Esophagus muscularis mucosa (tissue), 4 donors: ENCODE data around the gene NEFH.

Experiments used
- EP300 ChIP-seq: sonication (generic); formaldehyde crosslinking; IDR thresholded peaks from one replicate; pipeline ENCODE4 v1.6.1; 2017; ENCODE audit warnings: antibody characterized with exemption
- POLR2A ChIP-seq: fragments of 450-650 bp; IDR thresholded peaks from one replicate; pipeline ENCODE4 v1.6.1; 2017; ENCODE audit warnings: antibody characterized with exemption, moderate library complexity, mild to moderate bottlenecking, low read depth
- POLR2AphosphoS5 ChIP-seq, 2 donors: sonication (generic); formaldehyde crosslinking; IDR thresholded peaks; one replicate each; pipeline ENCODE4 v1.6.1; 2017; ENCODE audit warnings: antibody characterized with exemption in 2 of 2
- TF ChIP-seq, protein P1 (sequence below), 3 experiments: fragments of 200-600 bp in 2 of 3; fragments of 450-650 bp in 1 of 3; sonication (generic) in 2 of 3; IDR thresholded peaks; one replicate each; pipeline ENCODE4 v1.5.1; 2017 to 2019; ENCODE audit warnings: antibody characterized with exemption in 3 of 3, mild to moderate bottlenecking in 2 of 3, moderate library complexity in 1 of 3

DNA sequence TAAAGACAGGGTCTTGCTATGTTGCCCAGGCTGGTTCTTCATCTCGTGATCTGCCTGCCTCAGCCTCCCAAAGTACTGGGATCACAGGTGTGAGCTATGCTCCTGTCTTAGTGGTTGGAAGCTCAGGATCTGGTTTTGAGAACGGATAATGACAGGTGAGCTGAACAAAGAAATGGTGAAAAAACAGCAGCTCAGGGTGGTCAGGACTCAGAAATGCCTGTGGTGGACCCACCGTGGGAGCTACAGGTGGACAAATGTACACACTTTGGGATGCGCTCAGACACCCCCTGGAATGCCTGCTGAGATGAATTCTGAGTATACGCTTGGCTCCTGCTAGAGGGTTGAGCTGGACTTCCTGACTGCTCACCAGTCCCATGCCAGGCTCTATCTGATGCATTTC is 32.1 kb upstream of the NEFH start:
- TF ChIP-seq, protein P1, sequence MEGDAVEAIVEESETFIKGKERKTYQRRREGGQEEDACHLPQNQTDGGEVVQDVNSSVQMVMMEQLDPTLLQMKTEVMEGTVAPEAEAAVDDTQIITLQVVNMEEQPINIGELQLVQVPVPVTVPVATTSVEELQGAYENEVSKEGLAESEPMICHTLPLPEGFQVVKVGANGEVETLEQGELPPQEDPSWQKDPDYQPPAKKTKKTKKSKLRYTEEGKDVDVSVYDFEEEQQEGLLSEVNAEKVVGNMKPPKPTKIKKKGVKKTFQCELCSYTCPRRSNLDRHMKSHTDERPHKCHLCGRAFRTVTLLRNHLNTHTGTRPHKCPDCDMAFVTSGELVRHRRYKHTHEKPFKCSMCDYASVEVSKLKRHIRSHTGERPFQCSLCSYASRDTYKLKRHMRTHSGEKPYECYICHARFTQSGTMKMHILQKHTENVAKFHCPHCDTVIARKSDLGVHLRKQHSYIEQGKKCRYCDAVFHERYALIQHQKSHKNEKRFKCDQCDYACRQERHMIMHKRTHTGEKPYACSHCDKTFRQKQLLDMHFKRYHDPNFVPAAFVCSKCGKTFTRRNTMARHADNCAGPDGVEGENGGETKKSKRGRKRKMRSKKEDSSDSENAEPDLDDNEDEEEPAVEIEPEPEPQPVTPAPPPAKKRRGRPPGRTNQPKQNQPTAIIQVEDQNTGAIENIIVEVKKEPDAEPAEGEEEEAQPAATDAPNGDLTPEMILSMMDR (IDR thresholded peaks at IDR 0.05): no peak
- no peak for TF ChIP-seq POLR2A
- TF ChIP-seq POLR2AphosphoS5 (IDR thresholded peaks at IDR 0.05): no peak
- no peak for TF ChIP-seq EP300
